NCI-H2107 (cell line): ENCODE data around the gene NR5A1.

Experiments
- DNase-seq: peaks from one replicate; lab custom pipeline; 2025; lab: John Stamatoyannopoulos, UW

The NR5A1 gene

GRCh38 chr9:124480621-124480981 is 26.6 kb downstream of the NR5A1 start:
- no peak for DNase-seq

GRCh38 chr9:124479947-124480620 is 27.1 kb downstream of the NR5A1 start:
- no peak for DNase-seq

- DNase-seq: no peak
These were observed 27.8 kb downstream of the NR5A1 start for GRCh38 chr9:124479371-124479770.

GRCh38 chr9:124478354-124478753 is 28.8 kb downstream of the NR5A1 start:
- no peak for DNase-seq

- peak; percentile 38 for DNase-seq
These were observed 29.4 kb downstream of the NR5A1 start for GRCh38 chr9:124477648-124478285.

GRCh38 chr9:124477211-124477647 is 30.0 kb downstream of the NR5A1 start:
- DNase-seq: no peak

GRCh38 chr9:124475868-124476690 is 31.1 kb downstream of the NR5A1 start:
- DNase-seq: no peak

GRCh38 chr9:124475158-124475867 is 31.9 kb downstream of the NR5A1 start:
- no peak for DNase-seq

GRCh38 chr9:124474151-124474550 is 33.0 kb downstream of the NR5A1 start:
- no peak for DNase-seq

GRCh38 chr9:124473310-124473709 is 33.9 kb downstream of the NR5A1 start:
- no peak for DNase-seq

- DNase-seq: no peak
These were observed 34.4 kb downstream of the NR5A1 start for GRCh38 chr9:124472770-124473169.

- no peak for DNase-seq
These were observed 35.4 kb downstream of the NR5A1 start for GRCh38 chr9:124471761-124472160.

GRCh38 chr9:124470726-124471125 is 36.5 kb downstream of the NR5A1 start:
- no peak for DNase-seq

GRCh38 chr9:124470306-124470705 is 36.9 kb downstream of the NR5A1 start:
- no peak for DNase-seq

- no peak for DNase-seq
These were observed 38.0 kb downstream of the NR5A1 start for GRCh38 chr9:124469011-124469832.

- DNase-seq: no peak
These were observed 39.0 kb downstream of the NR5A1 start for GRCh38 chr9:124468061-124468740.

GRCh38 chr9:124467410-124468060 is 39.7 kb downstream of the NR5A1 start:
- no peak for DNase-seq

- DNase-seq: no peak
These were observed 41.5 kb downstream of the NR5A1 start for GRCh38 chr9:124465736-124466135.

GRCh38 chr9:124462739-124463138 is 44.5 kb downstream of the NR5A1 start:
- no peak for DNase-seq

- no peak for DNase-seq
These were observed 48.8 kb downstream of the NR5A1 start for GRCh38 chr9:124458441-124458840.
